Measurements from ENCODE around the gene PAF1. TPM values are rescaled to one million over a fixed set of nuclear protein-coding genes. Genes with fewer than 3 reads are reported as not detected.
"Not testable (repeated sequence)": the region's sequence is repeated elsewhere in the genome, so short reads cannot be mapped to it uniquely, and the experiment has no call there.

Gene PAF1
- total RNA-seq, 1 donor from 2014 or later = 21.3 TPM

DNA sequence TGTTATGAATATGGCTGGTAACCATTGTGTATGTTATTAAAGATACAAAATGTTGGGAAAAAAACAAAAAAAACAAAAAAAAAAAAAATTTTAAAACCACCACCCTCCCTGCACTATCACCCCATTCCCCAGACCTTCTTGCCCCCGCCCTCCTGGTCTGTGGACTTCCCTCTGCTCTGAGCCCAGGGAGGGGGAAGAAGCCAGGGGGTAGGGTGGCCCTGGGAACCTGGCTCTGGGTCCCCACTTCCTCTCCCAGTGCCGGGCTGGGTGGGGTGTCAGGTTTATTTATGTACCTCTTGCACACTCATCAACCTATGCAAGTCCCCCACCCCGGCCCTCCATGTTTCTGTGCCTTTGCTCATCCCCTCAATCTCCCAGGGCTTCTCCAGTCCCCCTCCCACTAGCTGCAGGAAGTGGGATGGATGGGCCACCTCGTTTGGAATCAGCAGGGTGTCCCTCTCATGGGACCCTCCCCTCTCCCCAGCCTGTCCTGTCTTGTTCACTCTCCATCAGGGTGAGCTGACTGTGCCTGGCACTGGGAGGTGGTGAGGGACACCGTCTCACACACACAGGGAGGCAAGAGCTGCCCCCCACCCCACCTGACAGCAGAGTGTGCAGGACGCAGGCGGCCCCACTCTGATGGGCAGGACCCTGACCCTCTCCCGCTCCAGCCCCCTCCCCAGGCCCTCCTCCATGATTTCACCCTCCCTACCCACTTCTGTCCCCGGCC lies 5.9 kb downstream of the PAF1 start:
- DNase-seq (ENCODE audit: low spot score) = no peak
- peak; percentile 14 for ATAC-seq

DNA sequence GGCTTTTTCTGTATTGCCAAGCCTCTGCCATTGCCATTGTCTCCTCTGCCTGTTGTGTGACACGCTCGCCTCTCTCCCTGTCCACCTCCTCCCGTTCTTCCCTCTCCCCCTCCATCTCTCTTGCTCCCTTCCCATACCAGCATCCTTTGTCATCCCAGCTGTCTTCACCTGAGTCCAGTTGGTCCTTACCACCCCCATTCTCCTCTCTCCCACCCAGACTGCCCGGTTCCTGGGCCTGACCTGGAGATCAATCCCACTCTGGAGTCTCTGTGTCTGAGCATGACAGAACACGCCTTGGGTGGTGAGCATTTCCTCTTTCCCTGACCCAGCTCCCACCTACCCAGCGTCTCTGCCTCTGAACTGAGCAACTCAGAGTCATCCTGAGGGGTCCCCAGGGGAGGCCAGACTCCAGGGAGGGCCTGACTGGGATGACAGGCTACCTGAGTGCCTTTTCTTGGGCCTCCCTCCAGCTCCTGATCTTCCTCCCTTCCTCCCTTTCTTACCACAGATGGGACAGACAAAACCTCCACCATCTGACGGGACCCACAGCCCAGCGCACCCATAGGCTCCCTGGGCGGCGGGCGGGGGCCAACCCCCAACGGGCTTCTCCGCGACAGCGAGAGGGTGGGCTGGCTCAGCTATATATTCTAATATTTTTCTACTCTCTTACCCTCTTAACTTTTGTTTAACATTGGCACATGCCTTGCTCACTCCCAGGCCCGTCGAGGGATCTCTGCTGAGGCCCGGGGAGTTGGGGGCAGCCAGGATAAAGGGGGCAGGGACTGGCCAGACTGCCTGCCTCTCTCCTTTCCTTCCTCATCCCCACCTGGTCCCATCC lies 7.7 kb downstream of the PAF1 start:
- ATAC-seq (no peak), DNase-seq (ENCODE audit: low spot score) (no peak)

- ATAC-seq = no peak
- DNase-seq (ENCODE audit: low spot score) = no peak
Measured at GRCh38 chr19:39381910-39382611, 8.8 kb downstream of the PAF1 start.

- no peak for ATAC-seq
- DNase-seq (ENCODE audit: low spot score) = no peak
Measured at GRCh38 chr19:39380521-39381502, 10.1 kb downstream of the PAF1 start.

DNA sequence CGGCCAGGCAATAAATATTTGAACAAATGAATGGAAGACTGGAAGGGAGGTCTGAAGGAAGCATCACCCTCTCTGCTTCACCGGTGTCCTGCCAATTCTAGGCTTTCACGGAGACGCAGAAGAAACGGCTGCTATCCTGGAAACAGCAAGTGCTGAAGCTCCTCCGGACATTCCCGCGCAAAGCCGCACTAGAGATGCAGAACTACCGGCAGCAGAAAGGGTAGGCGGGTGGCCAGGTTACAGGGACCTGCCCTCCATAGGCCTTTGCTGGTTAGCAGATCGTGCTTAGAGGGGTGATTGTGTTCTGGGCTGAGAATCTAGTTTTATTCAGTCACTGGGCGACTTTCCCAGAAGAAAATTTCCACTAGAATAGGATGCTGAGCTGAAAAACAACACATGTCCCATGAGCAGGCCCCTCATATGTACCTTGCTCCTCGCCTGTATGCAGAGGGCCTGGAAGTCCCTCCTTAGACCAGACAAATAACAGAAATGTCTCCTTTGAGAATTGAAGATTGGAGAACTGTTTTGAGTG lies 11.0 kb downstream of the PAF1 start:
- ATAC-seq = no peak
- DNase-seq (ENCODE audit: low spot score) = no peak

- not testable (repeated sequence) for DNase-seq (ENCODE audit: low spot score); ATAC-seq
Measured at GRCh38 chr19:39379366-39379765, 11.5 kb downstream of the PAF1 start.

GRCh38 chr19:39377373-39378362 lies 13.2 kb downstream of the PAF1 start:
- ATAC-seq (peak; percentile 81), DNase-seq (ENCODE audit: low spot score) (peak; percentile 91)

- DNase-seq (ENCODE audit: low spot score) (no peak), ATAC-seq (no peak)
Measured at GRCh38 chr19:39375929-39376328, 15.0 kb downstream of the PAF1 start.

GRCh38 chr19:39372941-39373340 lies 18.0 kb downstream of the PAF1 start:
- no peak for DNase-seq (ENCODE audit: low spot score)
- no peak for ATAC-seq

DNA sequence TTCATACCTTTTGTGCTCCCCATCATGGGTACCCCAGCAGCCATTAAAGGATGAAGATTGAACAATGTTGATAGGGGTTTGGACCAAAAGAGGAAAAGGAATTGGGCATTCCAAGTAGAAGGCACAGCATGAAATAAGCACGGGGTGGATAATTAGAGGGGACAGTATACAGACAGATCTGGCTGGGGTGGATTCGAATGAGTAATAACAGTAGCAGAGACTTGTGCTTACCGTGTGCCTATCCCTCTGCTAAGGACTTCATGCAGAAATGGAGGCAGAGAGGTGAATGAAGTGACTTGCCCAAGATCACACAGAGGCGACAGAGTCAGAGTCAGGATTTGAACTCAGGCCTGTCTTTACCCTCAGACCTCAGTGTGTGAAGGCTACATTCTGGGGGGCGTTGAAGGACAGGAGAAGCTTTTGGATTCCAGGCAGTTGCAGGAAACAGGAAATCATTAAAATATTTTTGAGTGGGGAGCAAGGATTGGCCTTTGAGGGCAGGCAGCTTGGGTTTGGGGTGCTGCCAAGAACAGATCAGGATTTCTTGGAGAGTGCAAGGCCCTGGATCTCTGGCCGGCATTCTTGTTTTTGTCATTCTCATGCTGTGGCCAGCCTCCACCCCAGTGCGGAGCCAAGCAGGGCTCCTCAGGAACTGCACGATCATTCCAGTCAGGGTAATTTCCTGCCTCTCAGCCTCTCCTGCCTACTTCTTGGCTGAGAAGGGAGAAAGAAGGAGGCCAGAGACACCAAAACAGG lies 18.7 kb downstream of the PAF1 start:
- DNase-seq (ENCODE audit: low spot score) = peak; percentile 74
- peak; percentile 75 for ATAC-seq

DNA sequence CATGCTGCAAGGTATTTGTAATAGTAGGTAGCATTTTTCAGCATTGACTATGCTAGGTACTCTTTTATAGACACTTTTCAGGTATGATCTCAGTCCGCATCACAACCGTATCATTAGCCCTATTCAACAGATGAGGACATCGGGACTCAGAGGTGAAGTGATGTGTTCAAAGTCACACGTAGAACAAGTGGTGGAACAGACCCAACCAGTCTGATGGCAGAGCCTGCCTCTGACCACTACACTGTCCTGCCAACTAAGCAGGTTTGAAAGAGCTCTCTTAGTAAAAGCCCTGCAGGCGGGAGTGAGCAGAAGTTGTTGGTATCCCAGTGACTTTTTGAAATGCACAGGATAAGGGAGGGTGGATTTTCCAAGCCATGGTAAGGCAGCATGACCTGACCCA lies 20.2 kb downstream of the PAF1 start:
- DNase-seq (ENCODE audit: low spot score) = no peak
- ATAC-seq = no peak

DNA sequence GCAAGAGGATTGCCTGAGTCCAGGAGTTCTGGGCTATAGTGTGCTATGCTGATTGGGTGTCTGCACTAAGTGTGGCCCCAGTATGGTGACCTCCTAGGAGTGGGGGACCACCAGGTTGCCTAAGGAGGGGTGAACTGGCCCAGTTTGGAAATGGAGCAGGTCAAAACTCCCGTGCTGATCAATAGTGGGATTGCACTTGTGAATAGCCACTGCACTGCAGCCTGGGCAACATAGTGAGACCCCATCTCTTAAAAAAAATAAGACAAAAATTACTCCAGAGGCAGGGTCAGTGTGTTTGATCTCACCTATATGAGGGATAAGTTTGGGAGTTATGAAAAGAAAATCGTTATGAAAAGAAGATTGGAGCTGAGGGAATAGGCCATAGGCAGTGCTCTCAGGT lies 21.7 kb downstream of the PAF1 start:
- no peak for DNase-seq (ENCODE audit: low spot score)
- ATAC-seq = no peak

GRCh38 chr19:39365531-39365930 lies 25.4 kb downstream of the PAF1 start:
- no peak for DNase-seq (ENCODE audit: low spot score)
- ATAC-seq = no peak

DNA sequence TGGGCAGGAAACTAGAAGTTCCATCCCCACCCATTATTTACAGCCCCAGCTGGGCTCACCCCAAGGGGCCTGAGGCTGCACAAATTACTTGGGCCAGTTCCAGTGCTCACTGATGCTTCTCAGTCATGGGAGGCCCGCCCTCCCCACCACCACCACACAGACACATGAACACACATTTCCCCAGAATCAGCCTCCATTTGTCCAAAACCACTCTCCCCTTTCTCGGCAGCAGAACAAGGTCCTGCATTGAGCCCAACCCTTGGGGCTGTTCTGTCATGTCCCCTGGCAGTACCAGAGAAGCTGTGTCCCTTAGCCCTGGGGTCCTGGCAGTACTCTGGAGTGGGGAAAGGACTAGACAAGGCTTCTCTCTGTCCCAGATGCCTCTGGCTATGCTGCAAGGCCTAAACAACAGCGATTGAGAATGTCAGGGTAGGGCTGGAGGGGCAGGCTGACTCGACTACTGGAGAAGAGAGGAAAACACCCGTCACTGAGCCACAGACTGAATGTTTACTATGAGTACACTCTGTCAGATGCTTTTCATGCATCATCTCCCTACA lies 26.9 kb downstream of the PAF1 start:
- ATAC-seq = no peak
- DNase-seq (ENCODE audit: low spot score) = no peak

DNA sequence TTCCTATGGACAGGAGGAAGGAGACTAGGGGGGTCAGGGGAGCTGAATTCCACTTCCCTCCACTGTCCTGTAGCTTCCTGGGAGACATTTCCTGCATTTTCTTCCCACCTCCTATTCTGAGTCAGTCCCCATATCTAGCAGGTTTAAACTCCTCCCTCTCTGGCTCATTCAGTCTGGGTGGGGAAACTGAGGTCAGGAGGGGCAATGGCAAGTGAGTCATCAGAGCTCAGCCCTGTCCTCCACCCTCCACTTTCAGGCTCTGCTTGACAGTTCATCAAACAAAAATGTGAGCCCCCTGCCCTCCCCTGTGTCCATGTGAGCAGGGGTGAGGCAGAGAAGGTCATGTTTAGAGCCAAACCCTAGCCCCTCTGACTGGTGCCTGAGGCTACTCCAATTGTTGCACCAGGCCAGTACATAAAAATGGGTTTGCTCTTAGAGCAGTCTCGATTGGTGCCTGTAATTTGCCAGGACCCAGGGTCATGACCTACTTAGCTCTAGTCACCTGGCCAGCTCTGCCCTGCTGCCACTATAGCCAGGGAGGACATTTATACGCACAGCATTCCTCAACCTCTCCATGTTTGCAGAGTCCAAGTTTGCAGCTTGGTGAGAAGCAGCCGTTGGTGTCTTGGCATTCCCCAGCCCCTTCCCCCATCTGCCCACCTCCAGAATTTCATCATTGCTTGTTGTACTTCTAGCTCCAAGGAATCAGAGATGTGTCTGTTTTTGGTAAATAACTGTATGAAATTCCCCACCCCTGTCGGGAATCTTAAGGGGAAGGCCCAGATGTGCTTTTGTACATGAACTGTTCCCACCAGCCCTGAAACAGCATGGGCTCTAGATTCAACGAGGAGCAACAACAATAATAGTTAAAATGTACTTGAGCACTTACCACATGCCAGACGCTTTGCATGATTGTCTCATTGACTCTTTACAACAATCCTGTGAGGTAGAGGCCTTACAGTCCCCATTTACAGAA lies 27.9 kb downstream of the PAF1 start:
- peak; percentile 63 for DNase-seq (ENCODE audit: low spot score)
- ATAC-seq = peak; percentile 97

DNA sequence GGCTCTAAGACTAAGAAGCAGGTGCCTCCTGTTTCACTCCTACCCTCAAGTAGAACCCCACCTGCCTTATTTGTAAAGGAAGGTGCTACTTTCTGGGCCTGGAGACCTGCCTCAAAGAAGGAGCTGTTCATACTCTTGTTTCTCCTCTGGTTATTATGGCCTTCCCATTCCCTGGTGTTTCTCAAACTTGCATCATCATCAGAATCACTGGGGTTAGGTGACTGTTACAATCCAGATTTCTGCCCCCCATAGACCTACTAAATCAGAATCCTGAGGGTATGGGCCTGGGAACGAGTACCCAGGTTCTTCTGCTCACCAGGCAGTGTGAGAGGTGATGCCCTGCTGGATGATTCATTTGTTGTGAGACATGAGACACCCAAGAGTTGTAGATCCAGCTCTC lies 30.3 kb downstream of the PAF1 start:
- no peak for DNase-seq (ENCODE audit: low spot score)
- ATAC-seq = no peak

GRCh38 chr19:39359026-39359425 lies 31.9 kb downstream of the PAF1 start:
- DNase-seq (ENCODE audit: low spot score) = no peak
- ATAC-seq = no peak
